IPS-20b (cell line): ENCODE data around the gene NVL.
A peak's percentile ranks its signal among the peaks of the same experiment; 100 is the strongest.

ENCODE experiments used
- H3K27ac ChIP-seq: one replicate; pipeline ENCODE4 v1.5.1; 2013; ENCODE audit warnings: low read length
- H3K27me3 ChIP-seq: 2 replicates; pipeline ENCODE4 v1.6.1; 2013; ENCODE audit warnings: mild to moderate bottlenecking, low read length, inconsistent platforms; ENCODE audit not compliant: insufficient read depth
- H3K36me3 ChIP-seq: 2 replicates; pipeline ENCODE4 v1.6.1; 2013; ENCODE audit warnings: low read depth, mild to moderate bottlenecking, inconsistent platforms, low read length, moderate library complexity; ENCODE audit not compliant: insufficient read depth
- H3K4me1 ChIP-seq: 2 replicates; pipeline ENCODE4 v1.6.1; 2013; ENCODE audit warnings: mild to moderate bottlenecking, control low read depth, inconsistent platforms, low read length, moderate library complexity; ENCODE audit not compliant: insufficient read depth
- H3K4me3 ChIP-seq: 2 replicates; pipeline ENCODE4 v1.5.1; 2013; ENCODE audit warnings: mild to moderate bottlenecking, low read length, inconsistent platforms
- H3K9ac ChIP-seq: 2 replicates; pipeline ENCODE4 v1.6.1; 2013; ENCODE audit warnings: low read depth, mild to moderate bottlenecking, inconsistent platforms, low read length, moderate library complexity
- H3K9me3 ChIP-seq: 2 replicates; pipeline ENCODE4 v1.6.1; 2013; ENCODE audit warnings: mild to moderate bottlenecking, low read depth, low read length, inconsistent platforms; ENCODE audit not compliant: insufficient read depth

The NVL gene

GRCh38 chr1:224251741-224252146 is 78.2 kb downstream of the NVL start:
- no peak overlapping the region for H3K27ac ChIP-seq
- no peak overlapping the region for H3K9ac ChIP-seq

GRCh38 chr1:224245188-224245587 is 84.8 kb downstream of the NVL start:
- Histone ChIP-seq H3K27me3 (no peaks in the 10 kb centered on the region), H3K9me3 (no peaks in the 10 kb centered on the region), H3K4me3 (no peak overlapping the region), H3K36me3 (peaks cover 39% of the 10 kb centered on the region), H3K4me1 (no peaks in the 10 kb centered on the region; the same call in 1 of the 2 replicates), H3K27ac (no peak overlapping the region), H3K9ac (no peak overlapping the region)

More at GRCh38 chr1:224251741-224252146, 78.2 kb downstream of the NVL start:
- Histone ChIP-seq H3K27me3 (no peaks in the 10 kb centered on the region), H3K9me3 (no peaks in the 10 kb centered on the region), H3K4me3 (no peak overlapping the region), H3K4me1 (peaks cover 8% of the 10 kb centered on the region; the same call in 1 of the 2 replicates), H3K36me3 (peaks cover 24% of the 10 kb centered on the region)

- Histone ChIP-seq H3K27ac (no peak overlapping the region), H3K4me1 (peaks cover 30% of the 10 kb centered on the region; the same call in 1 of the 2 replicates), H3K36me3 (peaks cover 11% of the 10 kb centered on the region), H3K4me3 (no peak overlapping the region), H3K9ac (no peak overlapping the region), H3K27me3 (no peaks in the 10 kb centered on the region), H3K9me3 (no peaks in the 10 kb centered on the region)
Observed at GRCh38 chr1:224238756-224239155, 91.2 kb downstream of the NVL start.

GRCh38 chr1:224238212-224238611 is 91.8 kb downstream of the NVL start:
- peaks cover 30% of the 10 kb centered on the region; the same call in 1 of the 2 replicates for H3K4me1 ChIP-seq
- no peaks in the 10 kb centered on the region for H3K27me3 ChIP-seq
- no peak overlapping the region for H3K9ac ChIP-seq
- H3K27ac ChIP-seq: no peak overlapping the region
- H3K4me3 ChIP-seq: no peak overlapping the region
- H3K9me3 ChIP-seq: no peaks in the 10 kb centered on the region
- H3K36me3 ChIP-seq: peaks cover 12% of the 10 kb centered on the region

- Histone ChIP-seq H3K36me3 (peaks cover 20% of the 10 kb centered on the region), H3K4me1 (peaks cover 30% of the 10 kb centered on the region; the same call in 1 of the 2 replicates), H3K27ac (no peak overlapping the region), H3K9me3 (no peaks in the 10 kb centered on the region), H3K4me3 (no peak overlapping the region), H3K27me3 (no peaks in the 10 kb centered on the region), H3K9ac (0 out of 2 replicates have a peak overlapping the region, but pooled peaks have one; percentile 8)
Observed at GRCh38 chr1:224237119-224237881, 92.7 kb downstream of the NVL start.

GRCh38 chr1:224235813-224236493 is 94.0 kb downstream of the NVL start:
- no peak overlapping the region for H3K27ac ChIP-seq
- no peaks in the 10 kb centered on the region for H3K27me3 ChIP-seq
- H3K36me3 ChIP-seq: peaks cover 25% of the 10 kb centered on the region
- H3K4me1 ChIP-seq: peaks cover 30% of the 10 kb centered on the region; the same call in 1 of the 2 replicates
- H3K9ac ChIP-seq: peak overlapping the region; percentile 9
- no peaks in the 10 kb centered on the region for H3K9me3 ChIP-seq
- peak overlapping the region; percentile 8; the same call in 1 of the 2 replicates for H3K4me3 ChIP-seq

GRCh38 chr1:224234017-224234416 is 96.0 kb downstream of the NVL start:
- peaks cover 39% of the 10 kb centered on the region for H3K36me3 ChIP-seq
- no peak overlapping the region for H3K4me3 ChIP-seq
- no peaks in the 10 kb centered on the region for H3K27me3 ChIP-seq
- H3K9me3 ChIP-seq: no peaks in the 10 kb centered on the region
- H3K4me1 ChIP-seq: peaks cover 25% of the 10 kb centered on the region; the same call in 1 of the 2 replicates
- no peak overlapping the region for H3K27ac ChIP-seq
- H3K9ac ChIP-seq: no peak overlapping the region

- no peak overlapping the region for H3K9ac ChIP-seq
- H3K4me3 ChIP-seq: no peak overlapping the region
- H3K9me3 ChIP-seq: no peaks in the 10 kb centered on the region
- H3K4me1 ChIP-seq: peaks cover 13% of the 10 kb centered on the region; the same call in 1 of the 2 replicates
- peaks cover 39% of the 10 kb centered on the region for H3K36me3 ChIP-seq
- no peak overlapping the region for H3K27ac ChIP-seq
- no peaks in the 10 kb centered on the region for H3K27me3 ChIP-seq
Observed at GRCh38 chr1:224226849-224227502, 103.0 kb downstream of the NVL start.

GRCh38 chr1:224223819-224224714 is 105.9 kb downstream of the NVL start:
- H3K9ac ChIP-seq: peak overlapping the region; percentile 51; the same call in 1 of the 2 replicates
- no peak overlapping the region for H3K4me3 ChIP-seq
- no peaks in the 10 kb centered on the region for H3K27me3 ChIP-seq
- H3K27ac ChIP-seq: no peak overlapping the region
- peaks cover 13% of the 10 kb centered on the region; the same call in 1 of the 2 replicates for H3K4me1 ChIP-seq
- peaks cover 20% of the 10 kb centered on the region for H3K36me3 ChIP-seq
- no peaks in the 10 kb centered on the region for H3K9me3 ChIP-seq

GRCh38 chr1:224219612-224220059 is 110.3 kb downstream of the NVL start:
- Histone ChIP-seq H3K9me3 (no peaks in the 10 kb centered on the region), H3K36me3 (no peaks in the 10 kb centered on the region), H3K4me1 (peaks cover 16% of the 10 kb centered on the region; the same call in 1 of the 2 replicates), H3K9ac (no peak overlapping the region), H3K4me3 (no peak overlapping the region), H3K27ac (no peak overlapping the region), H3K27me3 (no peaks in the 10 kb centered on the region)
